Peyer's patch (tissue), 4 donors: ENCODE measurements around the gene PLPP7.

Experiments used
- POLR2A ChIP-seq, 2 donors: fragments of 450-650 bp; IDR thresholded peaks; one replicate each; pipeline ENCODE4 v1.5.1; 2017; ENCODE audit warnings: antibody characterized with exemption in 2 of 2, mild to moderate bottlenecking in 2 of 2, moderate library complexity in 2 of 2
- TF ChIP-seq, protein P1 (sequence below), 6 experiments: fragments of 450-650 bp in 4 of 6; fragments of 200-600 bp in 2 of 6; sonication (generic) in 1 of 6; IDR thresholded peaks; one replicate each; pipeline ENCODE4 v1.5.1; 2017 to 2019; ENCODE audit warnings: antibody characterized with exemption in 6 of 6, mild to moderate bottlenecking in 3 of 6, moderate library complexity in 1 of 6

DNA sequence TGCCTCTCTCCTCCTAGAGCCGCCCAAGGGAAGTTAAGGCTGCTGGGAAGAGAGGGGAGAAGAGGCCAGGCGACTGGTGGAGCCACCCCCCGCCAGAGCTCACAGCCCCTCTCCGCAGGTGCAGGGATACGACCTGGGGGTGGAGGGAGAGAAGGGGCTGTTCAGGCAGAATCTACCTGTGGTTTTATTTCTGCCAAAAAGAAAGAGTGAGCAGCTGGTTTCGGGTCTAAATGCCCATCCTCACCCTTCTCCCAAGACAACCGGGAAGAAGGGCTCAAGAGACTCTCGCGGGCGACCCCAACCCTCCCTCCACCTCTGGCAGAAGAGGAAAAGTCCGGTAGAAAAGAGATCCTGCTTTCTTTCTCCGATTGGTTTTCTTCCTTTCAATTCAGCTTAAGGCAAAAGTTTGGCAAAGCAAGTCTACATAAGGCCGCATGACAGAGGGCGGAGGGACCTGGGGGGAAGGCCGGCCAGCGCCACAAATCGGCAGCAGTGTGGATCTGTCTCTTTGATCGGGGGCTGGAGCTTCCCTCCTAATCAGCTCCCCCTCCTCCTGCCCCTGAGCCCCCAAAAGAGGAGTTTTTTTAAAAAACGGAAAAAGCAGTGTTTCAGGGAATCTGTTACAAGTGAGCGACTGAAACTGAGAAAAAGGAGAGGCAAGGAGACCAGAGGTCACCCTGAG lies 29.5 kb upstream of the PLPP7 start:
- TF ChIP-seq, protein P1, sequence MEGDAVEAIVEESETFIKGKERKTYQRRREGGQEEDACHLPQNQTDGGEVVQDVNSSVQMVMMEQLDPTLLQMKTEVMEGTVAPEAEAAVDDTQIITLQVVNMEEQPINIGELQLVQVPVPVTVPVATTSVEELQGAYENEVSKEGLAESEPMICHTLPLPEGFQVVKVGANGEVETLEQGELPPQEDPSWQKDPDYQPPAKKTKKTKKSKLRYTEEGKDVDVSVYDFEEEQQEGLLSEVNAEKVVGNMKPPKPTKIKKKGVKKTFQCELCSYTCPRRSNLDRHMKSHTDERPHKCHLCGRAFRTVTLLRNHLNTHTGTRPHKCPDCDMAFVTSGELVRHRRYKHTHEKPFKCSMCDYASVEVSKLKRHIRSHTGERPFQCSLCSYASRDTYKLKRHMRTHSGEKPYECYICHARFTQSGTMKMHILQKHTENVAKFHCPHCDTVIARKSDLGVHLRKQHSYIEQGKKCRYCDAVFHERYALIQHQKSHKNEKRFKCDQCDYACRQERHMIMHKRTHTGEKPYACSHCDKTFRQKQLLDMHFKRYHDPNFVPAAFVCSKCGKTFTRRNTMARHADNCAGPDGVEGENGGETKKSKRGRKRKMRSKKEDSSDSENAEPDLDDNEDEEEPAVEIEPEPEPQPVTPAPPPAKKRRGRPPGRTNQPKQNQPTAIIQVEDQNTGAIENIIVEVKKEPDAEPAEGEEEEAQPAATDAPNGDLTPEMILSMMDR (IDR thresholded peaks at IDR 0.05), result no peak
- TF ChIP-seq POLR2A (IDR thresholded peaks at IDR 0.05), result no peak
